ENCODE data around the gene RPH3AL. TPM values are rescaled to one million over a fixed set of nuclear protein-coding genes. Genes with fewer than 3 reads are reported as not detected.
"Not testable (repeated sequence)": the region's sequence is repeated elsewhere in the genome, so short reads cannot be mapped to it uniquely, and the experiment has no call there.

Gene RPH3AL
- total RNA-seq, 1 experiment from 2014 or later, result 26.0 TPM

GRCh38 chr17:273981-274832 lies 78.4 kb downstream of the RPH3AL start:
- BruUV-seq (replicated peaks), result no TSS peak
- CTCF ChIA-PET, result no interaction called here
- intact Hi-C loops (cut with micrococcal nuclease; ENCODE audit: unreplicated experiment), result no loop called here

GRCh38 chr17:272856-273255 lies 79.8 kb downstream of the RPH3AL start:
- H3K9me3 ChIP-seq (ENCODE audit: insufficient read depth, low read depth); H3K79me2 ChIP-seq (ENCODE audit: low read depth); CTCF ChIA-PET; POLR2A ChIA-PET (ENCODE audit: unreplicated experiment); H3K9me2 ChIP-seq (ENCODE audit: insufficient read depth); H4K20me1 ChIP-seq (ENCODE audit: insufficient read depth); DNase-seq; H3K36me3 ChIP-seq (ENCODE audit: low read depth); H3K27me3 ChIP-seq (ENCODE audit: insufficient read depth, low read depth); H2AFZ ChIP-seq; H3K27ac ChIP-seq; intact Hi-C loops (cut with micrococcal nuclease; ENCODE audit: unreplicated experiment); H3F3A ChIP-seq (ENCODE audit: insufficient read depth, low read depth); BruUV-seq (replicated peaks); H3K4me1 ChIP-seq (replicated peaks; ENCODE audit: insufficient read depth); H3K4me3 ChIP-seq; H3K4me2 ChIP-seq: not testable (repeated sequence)

More at GRCh38 chr17:273981-274832, 78.4 kb downstream of the RPH3AL start:
- Histone ChIP-seq H3K4me2 (no peak overlapping the region), H3K9me3 (ENCODE audit: insufficient read depth, low read depth) (no peaks in the 10 kb centered on the region), H3K79me2 (ENCODE audit: low read depth) (no peaks in the 10 kb centered on the region), H3F3A (ENCODE audit: insufficient read depth, low read depth) (no peaks in the 10 kb centered on the region), H3K27ac (no peak overlapping the region), H3K9me2 (ENCODE audit: insufficient read depth) (no peaks in the 10 kb centered on the region), H3K4me1 (replicated peaks; ENCODE audit: insufficient read depth) (no peaks in the 10 kb centered on the region), H3K4me3 (no peak overlapping the region), H2AFZ (no peak overlapping the region), H3K27me3 (ENCODE audit: insufficient read depth, low read depth) (no peaks in the 10 kb centered on the region), H3K36me3 (ENCODE audit: low read depth) (no peaks in the 10 kb centered on the region), H4K20me1 (ENCODE audit: insufficient read depth) (no peaks in the 10 kb centered on the region)
- TF ChIP-seq CTCF (conservative IDR thresholded peaks at IDR 0.05), result no peak
- no peak for TF ChIP-seq EZH2 (IDR thresholded peaks at IDR 0.05; ENCODE audit: low read depth)
- POLR2A ChIA-PET (ENCODE audit: unreplicated experiment), result interaction anchor here (0.6 kb wide), 1 partner anchor 18 kb away, joined by 3 read pairs; no protein-coding TSS in a partner anchor
- no peak for DNase-seq

GRCh38 chr17:271928-272623 lies 80.5 kb downstream of the RPH3AL start:
- H3K27me3 ChIP-seq (ENCODE audit: insufficient read depth, low read depth); H3K4me2 ChIP-seq; H3K9me3 ChIP-seq (ENCODE audit: insufficient read depth, low read depth); BruUV-seq (replicated peaks); H3F3A ChIP-seq (ENCODE audit: insufficient read depth, low read depth); H3K27ac ChIP-seq; H2AFZ ChIP-seq; H3K4me1 ChIP-seq (replicated peaks; ENCODE audit: insufficient read depth); POLR2A ChIA-PET (ENCODE audit: unreplicated experiment); H3K79me2 ChIP-seq (ENCODE audit: low read depth); H3K4me3 ChIP-seq; CTCF ChIA-PET; H4K20me1 ChIP-seq (ENCODE audit: insufficient read depth); H3K36me3 ChIP-seq (ENCODE audit: low read depth); intact Hi-C loops (cut with micrococcal nuclease; ENCODE audit: unreplicated experiment); DNase-seq; H3K9me2 ChIP-seq (ENCODE audit: insufficient read depth): not testable (repeated sequence)
